ENCODE data around the gene VSIG10. TPM values are rescaled to one million over a fixed set of nuclear protein-coding genes. Genes with fewer than 3 reads are reported as not detected.

VSIG10 gene
- total RNA-seq, 1 experiment from 2014 or later = 97.4 TPM

GRCh38 chr12:118023301-118023860, 80.4 kb downstream of the VSIG10 start:
- H3K27me3 ChIP-seq (ENCODE audit: insufficient read depth, low read length) = no peaks in the 10 kb centered on the region
- H3K79me1 ChIP-seq (ENCODE audit: insufficient read depth, low read depth, low read length, poor library complexity, severe bottlenecking) = peaks cover under 1% of the 10 kb centered on the region
- H3K27ac ChIP-seq (ENCODE audit: insufficient read length, low read depth, low read length) = no peak overlapping the region
- Mint-ChIP-seq H3K4me3 (no peak overlapping the region), H3K36me3 (ENCODE audit: insufficient read depth in 1 of 3, low read depth in 3 of 3) (peaks cover 61 to 89% (median 79%) of the 10 kb centered on the region in 3 experiments; a peak in 6 of 7 replicates), H3K4me1 (peaks cover 0 to 4% of the 10 kb centered on the region in 2 experiments; a peak in 1 of 4 replicates), H3K9me3 (no peaks in the 10 kb centered on the region), H3K27ac (0 out of 7 replicates have a peak overlapping the region, but pooled peaks of 1 of the 3 experiments have one; percentile 29), H3K27me3 (ENCODE audit: low read depth) (no peaks in the 10 kb centered on the region)
- no peak overlapping the region for H2BK15ac ChIP-seq (ENCODE audit: low read depth, low read length)
- no peaks in the 10 kb centered on the region for H3K23me2 ChIP-seq (ENCODE audit: insufficient read length, low read depth, low read length, poor library complexity, severe bottlenecking)
- no peak overlapping the region for H4K5ac ChIP-seq (ENCODE audit: insufficient read length, low read depth, low read length)
- TF ChIP-seq CTCF (conservative IDR thresholded peaks at IDR 0.05) = no peak
- no peak overlapping the region for H2BK12ac ChIP-seq (ENCODE audit: insufficient read length, low read depth, low read length)
- no peak overlapping the region for H2BK5ac ChIP-seq (ENCODE audit: insufficient read length, low read length)
- H4K20me1 ChIP-seq (ENCODE audit: control insufficient read depth, insufficient read depth, insufficient read length) = no peaks in the 10 kb centered on the region
- H3K18ac ChIP-seq (ENCODE audit: insufficient read length, low read depth, low read length) = no peak overlapping the region
- no peak overlapping the region for H2AK5ac ChIP-seq (ENCODE audit: insufficient read length, low read length)
- H3K4ac ChIP-seq (ENCODE audit: low read depth, low read length) = no peak overlapping the region
- no peak overlapping the region for H3K4me2 ChIP-seq (ENCODE audit: insufficient read depth, insufficient read length, low read length)
- H3K4me1 ChIP-seq (ENCODE audit: insufficient read depth, low read length) = no peaks in the 10 kb centered on the region
- no peak overlapping the region for H3T11ph ChIP-seq (ENCODE audit: low read length)
- H3K9me3 ChIP-seq (ENCODE audit: control insufficient read depth, low read depth, low read length) = no peaks in the 10 kb centered on the region
- H3K79me2 ChIP-seq (ENCODE audit: insufficient read depth, low read length) = no peaks in the 10 kb centered on the region
- H2AFZ ChIP-seq (ENCODE audit: low read length) = no peak overlapping the region
- H3K56ac ChIP-seq (ENCODE audit: insufficient read length, low read depth, low read length) = no peak overlapping the region
- no peak overlapping the region for H2BK120ac ChIP-seq (ENCODE audit: low read depth, low read length, poor library complexity, severe bottlenecking)
- H4K91ac ChIP-seq (ENCODE audit: insufficient read length, low read depth, low read length) = no peak overlapping the region
- no CpG with 5 or more reads among the region's 9 CpGs for WGBS (ENCODE audit: extremely low coverage, insufficient read length, low lambda C conversion rate)
- no peak overlapping the region for H4K8ac ChIP-seq (replicated peaks; ENCODE audit: insufficient read length, low read depth, low read length)
- no peak overlapping the region for H2BK20ac ChIP-seq (ENCODE audit: low read depth, low read length, poor library complexity, severe bottlenecking)
- H3K9ac ChIP-seq (ENCODE audit: extremely low read depth, insufficient read length, low read length) = no peak overlapping the region
- no peak overlapping the region for H3K23ac ChIP-seq (ENCODE audit: insufficient read length, low read depth, low read length)
- no peak for DNase-seq
- no peak overlapping the region for H3K14ac ChIP-seq (ENCODE audit: insufficient read depth, low read length)

Measured in H9 (cell line).